BJ (cell line): ENCODE measurements around the gene DAPK3. TPM values are rescaled to one million over a fixed set of nuclear protein-coding genes. Genes with fewer than 3 reads are reported as not detected.

ENCODE experiments used
- CTCF ChIA-PET: fragments of 350-600 bp; formaldehyde crosslinking; extraction: SDS; loops from one replicate; lab custom pipeline; 2021; ENCODE audit warnings: antibody characterized with exemption, inconsistent platforms; lab: Yijun Ruan, JAX
- POLR2A ChIA-PET: fragments of 300-600 bp; sonication (Branson Sonifier 250); formaldehyde crosslinking; extraction: SDS; loops from one replicate; lab custom pipeline; 2021; ENCODE audit warnings: antibody characterized with exemption; lab: Charles Lee
- DNase-seq: peaks from one replicate; pipeline ENCODE4 v3.0.0-alpha.2; 2011; ENCODE audit warnings: low read depth
- H3K27me3 ChIP-seq: 2 replicates; pipeline ENCODE4 v1.6.0; 2011; ENCODE audit warnings: low read length; ENCODE audit not compliant: control insufficient read depth, insufficient read depth
- H3K36me3 ChIP-seq: 2 replicates; pipeline ENCODE4 v1.5.1; 2011; ENCODE audit warnings: low read length; ENCODE audit not compliant: control insufficient read depth, insufficient read depth
- H3K4me3 ChIP-seq: 2 replicates; pipeline ENCODE4 v1.5.1; 2011; ENCODE audit warnings: low read depth, mild to moderate bottlenecking, control low read depth, low read length
- CTCF ChIP-seq: IDR thresholded peaks from 2 replicates; pipeline ENCODE4 v1.5.1; 2011; ENCODE audit warnings: low read depth, mild to moderate bottlenecking, control low read depth, inconsistent platforms, low read length, moderate library complexity; ENCODE audit not compliant: insufficient read depth
- polyA plus RNA-seq: library from polyadenylated mRNA; depleted of rRNA; stranded (reverse); fragments of >200 nt; gene quantifications from 2 replicates; pipeline ENCODE4 v1.2.3, GENCODE V29; 2011

DAPK3 gene
- polyA plus RNA-seq, 1 experiment, result 178 TPM

GRCh38 chr19:3931041-3931440 lies 39.9 kb downstream of the DAPK3 start:
- POLR2A ChIA-PET, result no interaction called here
- no peak for DNase-seq
- no peaks in the 10 kb centered on the region for H3K36me3 ChIP-seq
- no peak for TF ChIP-seq CTCF
- H3K4me3 ChIP-seq, result no peak overlapping the region
- CTCF ChIA-PET, result interaction anchor here (0.7 kb wide), 1 partner anchor 18 kb away, joined by 3 read pairs; no protein-coding TSS in a partner anchor
- H3K27me3 ChIP-seq, result peaks cover 9% of the 10 kb centered on the region

GRCh38 chr19:3923912-3924311 lies 47.0 kb downstream of the DAPK3 start:
- H3K27me3 ChIP-seq, result no peaks in the 10 kb centered on the region
- ChIA-PET POLR2A (no interaction called here), CTCF (no interaction called here)
- H3K4me3 ChIP-seq, result no peak overlapping the region
- DNase-seq, result no peak
- no peaks in the 10 kb centered on the region for H3K36me3 ChIP-seq
- no peak for TF ChIP-seq CTCF

DNA sequence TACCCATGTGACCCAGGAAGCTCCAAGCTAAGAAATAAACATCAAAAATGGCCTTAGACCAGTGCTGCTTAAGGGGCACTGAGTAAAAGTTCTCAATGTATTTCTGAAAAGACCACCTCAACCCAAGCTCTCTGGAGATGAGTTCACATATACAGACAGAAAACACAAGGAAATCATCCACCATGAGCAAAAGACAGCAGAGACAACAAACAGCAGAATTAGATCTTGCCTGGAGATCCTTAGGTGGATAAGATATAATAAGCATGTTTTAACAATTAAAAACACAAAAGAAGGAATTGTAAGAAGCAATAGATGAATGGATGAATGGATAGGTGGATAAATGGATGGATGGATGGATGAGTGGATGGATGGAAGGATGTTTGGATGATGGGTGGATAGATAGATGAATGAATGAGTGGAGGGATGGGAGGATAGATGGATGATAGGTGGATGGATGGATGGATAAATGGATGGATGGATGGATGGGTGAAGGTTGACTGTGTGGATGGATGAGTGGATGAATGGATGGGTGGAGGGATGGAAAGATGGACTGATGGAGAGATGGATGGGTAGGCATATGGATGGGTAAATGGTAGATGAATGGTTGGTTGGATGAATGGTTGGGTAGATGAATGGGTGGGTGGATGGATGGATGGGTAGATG lies 47.7 kb downstream of the DAPK3 start:
- Histone ChIP-seq H3K4me3 (no peak overlapping the region), H3K36me3 (no peaks in the 10 kb centered on the region), H3K27me3 (no peaks in the 10 kb centered on the region)
- no peak for TF ChIP-seq CTCF
- no peak for DNase-seq
- CTCF ChIA-PET, result no interaction called here
- POLR2A ChIA-PET, result no interaction called here

DNA sequence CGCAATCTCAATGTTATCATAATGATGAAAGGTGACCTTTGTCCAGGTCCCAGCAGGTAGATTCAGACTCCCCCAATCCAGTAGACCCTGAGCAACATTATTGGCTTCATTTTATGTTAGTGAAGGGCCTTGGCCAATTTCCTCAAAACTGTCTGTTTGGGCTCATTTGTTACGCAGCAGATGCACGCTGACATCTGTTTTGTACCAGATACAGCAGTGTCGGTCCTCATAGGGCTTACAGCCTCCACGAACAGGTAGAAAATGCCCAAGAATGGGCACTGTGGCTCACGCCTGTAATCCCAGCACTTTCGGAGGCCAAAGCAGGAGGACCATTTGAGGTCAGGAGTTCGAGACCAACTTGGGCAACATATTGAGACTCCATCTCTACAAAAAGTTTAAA lies 51.1 kb downstream of the DAPK3 start:
- Histone ChIP-seq H3K4me3 (no peak overlapping the region), H3K36me3 (no peaks in the 10 kb centered on the region), H3K27me3 (no peaks in the 10 kb centered on the region)
- DNase-seq, result no peak
- no peak for TF ChIP-seq CTCF
- CTCF ChIA-PET, result no interaction called here
- POLR2A ChIA-PET, result no interaction called here

GRCh38 chr19:3916033-3916432 lies 54.9 kb downstream of the DAPK3 start:
- Histone ChIP-seq H3K27me3 (no peaks in the 10 kb centered on the region), H3K36me3 (no peaks in the 10 kb centered on the region), H3K4me3 (no peak overlapping the region)
- CTCF ChIA-PET, result no interaction called here
- no peak for DNase-seq
- TF ChIP-seq CTCF, result no peak
- POLR2A ChIA-PET, result no interaction called here
